Thyroid gland (tissue), 4 donors: ENCODE results near the gene MAP3K19.

Experiments
- POLR2A ChIP-seq, 2 donors: fragments of 450-650 bp; IDR thresholded peaks; one replicate each; pipeline ENCODE4 v1.6.1; 2017; ENCODE audit warnings: antibody characterized with exemption in 2 of 2, mild to moderate bottlenecking in 2 of 2, moderate library complexity in 1 of 2
- TF ChIP-seq, protein P1 (sequence below), 6 experiments: fragments of 200-600 bp in 3 of 6; fragments of 450-650 bp in 3 of 6; sonication (generic) in 3 of 6; IDR thresholded peaks; one replicate each; pipeline ENCODE4 v1.5.1; 2016 to 2019; ENCODE audit warnings: antibody characterized with exemption in 6 of 6, mild to moderate bottlenecking in 2 of 6, inconsistent platforms in 1 of 6, moderate library complexity in 1 of 6

DNA sequence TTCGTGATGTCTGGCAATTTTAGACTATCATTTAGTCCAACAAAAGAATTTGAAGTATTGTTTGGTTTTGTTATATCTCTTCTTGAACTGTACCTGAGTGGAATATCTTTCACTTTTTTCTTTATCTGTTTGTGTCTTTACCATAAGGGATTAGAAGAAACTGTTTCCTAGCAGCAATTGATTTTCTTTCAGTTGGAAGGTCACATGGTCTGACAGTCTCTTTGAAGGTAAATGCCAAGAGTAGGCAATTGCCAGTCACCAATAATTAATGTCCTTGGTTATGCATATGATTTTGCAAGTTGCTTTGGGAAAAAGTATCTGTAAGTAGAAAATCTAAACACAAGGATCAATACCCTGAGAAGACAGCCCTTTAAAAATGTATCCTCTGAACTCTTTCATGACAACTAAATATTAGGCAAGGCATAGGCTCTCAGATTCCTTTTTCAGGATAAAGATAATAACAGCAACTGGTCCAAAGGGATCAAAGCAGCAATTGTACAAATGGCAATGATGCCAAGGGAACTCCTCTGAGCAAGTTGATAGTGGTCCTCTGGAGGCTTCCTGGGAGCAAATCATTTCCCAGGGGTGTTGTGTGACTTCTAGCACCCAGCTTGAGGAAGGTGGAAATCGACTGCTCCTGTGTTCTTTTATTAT lies 17.6 kb downstream of the MAP3K19 start:
- TF ChIP-seq, protein P1, sequence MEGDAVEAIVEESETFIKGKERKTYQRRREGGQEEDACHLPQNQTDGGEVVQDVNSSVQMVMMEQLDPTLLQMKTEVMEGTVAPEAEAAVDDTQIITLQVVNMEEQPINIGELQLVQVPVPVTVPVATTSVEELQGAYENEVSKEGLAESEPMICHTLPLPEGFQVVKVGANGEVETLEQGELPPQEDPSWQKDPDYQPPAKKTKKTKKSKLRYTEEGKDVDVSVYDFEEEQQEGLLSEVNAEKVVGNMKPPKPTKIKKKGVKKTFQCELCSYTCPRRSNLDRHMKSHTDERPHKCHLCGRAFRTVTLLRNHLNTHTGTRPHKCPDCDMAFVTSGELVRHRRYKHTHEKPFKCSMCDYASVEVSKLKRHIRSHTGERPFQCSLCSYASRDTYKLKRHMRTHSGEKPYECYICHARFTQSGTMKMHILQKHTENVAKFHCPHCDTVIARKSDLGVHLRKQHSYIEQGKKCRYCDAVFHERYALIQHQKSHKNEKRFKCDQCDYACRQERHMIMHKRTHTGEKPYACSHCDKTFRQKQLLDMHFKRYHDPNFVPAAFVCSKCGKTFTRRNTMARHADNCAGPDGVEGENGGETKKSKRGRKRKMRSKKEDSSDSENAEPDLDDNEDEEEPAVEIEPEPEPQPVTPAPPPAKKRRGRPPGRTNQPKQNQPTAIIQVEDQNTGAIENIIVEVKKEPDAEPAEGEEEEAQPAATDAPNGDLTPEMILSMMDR (IDR thresholded peaks at IDR 0.05) = no peak
- no peak for TF ChIP-seq POLR2A (IDR thresholded peaks at IDR 0.05)
